ENCODE results near the gene KHK. TPM values are rescaled to one million over a fixed set of nuclear protein-coding genes. Genes with fewer than 3 reads are reported as not detected.
"Not testable (repeated sequence)": the region's sequence is repeated elsewhere in the genome, so short reads cannot be mapped to it uniquely, and the experiment has no call there.

Gene KHK
- polyA plus RNA-seq, 3 donors: 1.8 to 12.9 (median 4.4) TPM

GRCh38 chr2:27057184-27057583 lies 29.4 kb upstream of the KHK start:
- WGBS, 3 donors: 91 to 95% (median 95%) methylated on average over 6 of the region's 6 CpGs
- H3K27ac ChIP-seq (ENCODE audit: low read depth, low read length): no peak overlapping the region

GRCh38 chr2:27058210-27058609 lies 28.4 kb upstream of the KHK start:
- H3K27ac ChIP-seq (ENCODE audit: low read depth, low read length): no peak overlapping the region
- WGBS, 3 donors: 94 to 95% (median 94%) methylated on average over 10 of the region's 10 CpGs

- 37 to 81% (median 72%) methylated on average over 15 of the region's 15 CpGs for WGBS, 3 donors
- H3K27ac ChIP-seq (ENCODE audit: low read depth, low read length): no peak overlapping the region
Measured at GRCh38 chr2:27059141-27059820, 27.3 kb upstream of the KHK start.

GRCh38 chr2:27060323-27060722 lies 26.2 kb upstream of the KHK start:
- 80 to 91% (median 90%) methylated on average over 3 of the region's 3 CpGs for WGBS, 3 donors
- H3K27ac ChIP-seq (ENCODE audit: low read depth, low read length): no peak overlapping the region

- no peak overlapping the region for H3K27ac ChIP-seq (ENCODE audit: low read depth, low read length)
- 84 to 87% (median 85%) methylated on average over 3 of the region's 3 CpGs for WGBS, 3 donors
Measured at GRCh38 chr2:27065128-27065527, 21.4 kb upstream of the KHK start.

- H3K27ac ChIP-seq (ENCODE audit: low read depth, low read length): no peak overlapping the region
- 93 to 96% (median 93%) methylated on average over 5 of the region's 5 CpGs for WGBS, 3 donors
Measured at GRCh38 chr2:27067385-27067784, 19.2 kb upstream of the KHK start.

GRCh38 chr2:27069436-27069835 lies 17.1 kb upstream of the KHK start:
- H3K27ac ChIP-seq (ENCODE audit: low read depth, low read length): no peak overlapping the region
- 91 to 97% (median 92%) methylated on average over 6 of the region's 6 CpGs for WGBS, 3 donors

- H3K27ac ChIP-seq (ENCODE audit: low read depth, low read length): no peak overlapping the region
- 70 to 79% (median 78%) methylated on average over 8 of the region's 8 CpGs for WGBS, 3 donors
Measured at GRCh38 chr2:27069961-27070618, 16.5 kb upstream of the KHK start.

- whole genome bisulfite sequencing, 3 donors: 2 to 3% (median 3%) methylated on average over 11 of the region's 11 CpGs
- peak overlapping the region; percentile 23 for H3K27ac ChIP-seq (ENCODE audit: low read depth, low read length)
Measured at GRCh38 chr2:27070653-27071276, 15.8 kb upstream of the KHK start.

GRCh38 chr2:27071277-27071989 lies 15.1 kb upstream of the KHK start, which contains the start of gene OST4:
Gene OST4 (minus strand): TSS chr2:27071654.
- H3K27ac ChIP-seq (ENCODE audit: low read depth, low read length): peak within 1 kb of the TSS; percentile 23
- 0 to 1% (median 0%) methylated on average over 59 to 86 of the region's 86 CpGs for WGBS, 3 donors

GRCh38 chr2:27071990-27072830 lies 14.4 kb upstream of the KHK start:
- H3K27ac ChIP-seq (ENCODE audit: low read depth, low read length): no peak overlapping the region
- WGBS, 3 donors: 3 to 10% (median 4%) methylated on average over 24 to 34 of the region's 34 CpGs

GRCh38 chr2:27072920-27073319 lies 13.7 kb upstream of the KHK start:
- WGBS, 3 donors: 72 to 82% (median 77%) methylated on average over 5 of the region's 5 CpGs
- no peak overlapping the region for H3K27ac ChIP-seq (ENCODE audit: low read depth, low read length)

GRCh38 chr2:27073782-27074181 lies 12.8 kb upstream of the KHK start:
- WGBS, 3 donors: 21 to 54% (median 23%) methylated on average over 2 of the region's 2 CpGs
- H3K27ac ChIP-seq (ENCODE audit: low read depth, low read length): no peak overlapping the region

- 43 to 78% (median 44%) methylated on average over 4 of the region's 4 CpGs for WGBS, 3 donors
- no peak overlapping the region for H3K27ac ChIP-seq (ENCODE audit: low read depth, low read length)
Measured at GRCh38 chr2:27074738-27075565, 11.6 kb upstream of the KHK start.

- H3K27ac ChIP-seq (ENCODE audit: low read depth, low read length): not testable (repeated sequence)
- 65 to 85% (median 79%) methylated on average over 6 of the region's 6 CpGs for WGBS, 3 donors
Measured at GRCh38 chr2:27075566-27075871, 11.1 kb upstream of the KHK start.

GRCh38 chr2:27076323-27076722 lies 10.2 kb upstream of the KHK start:
- no peak overlapping the region for H3K27ac ChIP-seq (ENCODE audit: low read depth, low read length)
- whole genome bisulfite sequencing, 3 donors: 78 to 86% (median 79%) methylated on average over 4 of the region's 4 CpGs

GRCh38 chr2:27077231-27077630 lies 9.3 kb upstream of the KHK start:
- WGBS, 3 donors: 67 to 75% (median 72%) methylated on average over 7 of the region's 7 CpGs
- H3K27ac ChIP-seq (ENCODE audit: low read depth, low read length): no peak overlapping the region
